Right lobe of liver (tissue), 6 donors: ENCODE results near the gene TEX22. TPM values are rescaled to one million over a fixed set of nuclear protein-coding genes. Genes with fewer than 3 reads are reported as not detected.

Experiments
- ATAC-seq, 4 donors: fragments of 200-7000 bp; cut with Tn5 transposase; one replicate each; pipeline ENCODE4 v1.9.1; 2020; ENCODE audit warnings: mild to moderate bottlenecking in 4 of 4, moderate library complexity in 4 of 4
- DNase-seq, 3 donors: peaks; one replicate each; pipeline ENCODE4 v3.0.0-alpha.2; 2020
- H3K27ac ChIP-seq, 3 donors: fragments of 200-600 bp; one replicate each; pipeline ENCODE4 v1.8.0; 2022
- H3K27me3 ChIP-seq, 2 donors: fragments of 200-600 bp; one replicate each; pipeline ENCODE4 v1.8.0; 2022
- H3K36me3 ChIP-seq, 4 donors: fragments of 200-600 bp; sonication (generic) in 1 of 4; one replicate each; pipeline versions ENCODE4 v1.5.1 to v1.8.0; 2017 to 2022; ENCODE audit warnings: control low read depth in 1 of 4
- H3K4me1 ChIP-seq, 4 donors: fragments of 200-600 bp; sonication (generic) in 1 of 4; one replicate each; pipeline versions ENCODE4 v1.5.1 to v1.8.0; 2017 to 2022; ENCODE audit warnings: control low read depth in 1 of 4
- H3K4me3 ChIP-seq, 3 donors: fragments of 200-600 bp; one replicate each; pipeline ENCODE4 v1.8.0; 2022
- H3K9me3 ChIP-seq, 4 donors: fragments of 200-600 bp; sonication (generic) in 1 of 4; one replicate each; pipeline versions ENCODE4 v1.5.1 to v1.8.0; 2017 to 2022; ENCODE audit warnings: control low read depth in 1 of 4
- POLR2A ChIP-seq: fragments of 450-650 bp; IDR thresholded peaks from one replicate; pipeline ENCODE4 v1.6.1; 2017; ENCODE audit warnings: antibody characterized with exemption, mild to moderate bottlenecking
- WGBS: methylation state at CpG from one replicate; pipeline ENCODE4 v1.1.6; 2018; ENCODE audit warnings: low coverage, low lambda C conversion rate; ENCODE audit not compliant: insufficient coverage; ENCODE audit errors: missing lambda C conversion rate; 5-methylcytosine and 5-hydroxymethylcytosine counted together
- intact Hi-C, 2 donors: fragments of 100-400 bp; cut with DNase I; formaldehyde crosslinking; loops; one replicate each; pipeline versions ENCODE4 v1.11.2 to v1.14.1; 2022
- total RNA-seq, 6 experiments: library from RNA; depleted of rRNA in 2 of 6; stranded (reverse); fragments of >200 nt in 2 of 6; fragmentation: NEBNext Ultra II Directional in 3 of 6; extraction: Animal tissue kit (Norgen Biotek cat#: 25700) in 3 of 6; gene quantifications; one replicate each; pipeline versions ENCODE4 v1.1.0 to v1.2.4, GENCODE V29; 2016 to 2023
- TF ChIP-seq, protein P1 (sequence below), 4 donors: fragments of 200-600 bp in 3 of 4; fragments of 450-650 bp in 1 of 4; IDR thresholded peaks; one replicate each; pipeline versions ENCODE4 v1.5.1 to v1.8.0; 2016 to 2022; ENCODE audit warnings: antibody characterized with exemption in 4 of 4, mild to moderate bottlenecking in 2 of 4
- donor health status: DM: no; HTN: yes; CAD: no.
- donor health status: DM: no; HTN: no; CAD: no.
- donor health status: DM: no; HTN: no; CAD: no.
- donor health status: DM: no; HTN: yes; CAD: no.
- donor health status: DM: no; HTN: yes; CAD: no.

The TEX22 gene
- total RNA-seq, 6 experiments from 2014 or later: 0.07 to 0.44 (median 0.35) TPM; not detected in 3

DNA sequence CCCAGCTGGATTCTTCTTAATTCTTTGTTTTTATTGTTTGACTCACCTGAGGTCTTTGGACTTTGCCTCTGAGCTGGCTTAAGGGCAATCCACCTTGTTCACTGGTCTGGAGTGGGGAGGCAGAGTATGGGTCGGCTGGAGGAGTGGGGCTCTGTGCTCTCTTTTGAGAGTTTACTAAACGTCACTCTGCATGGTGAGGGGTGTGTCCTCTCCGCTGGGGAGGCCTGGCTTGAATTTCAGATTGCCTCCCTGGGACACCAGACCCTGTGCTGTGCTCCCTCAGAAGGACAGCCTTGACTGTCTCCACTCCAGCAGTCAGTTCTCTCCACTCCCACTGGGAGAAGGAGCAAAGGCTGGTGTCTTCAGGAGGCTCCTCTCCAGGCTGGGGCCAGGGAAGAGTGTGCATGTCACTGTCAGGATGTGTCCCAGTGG lies 19.4 kb downstream of the TEX22 start:
- peaks cover 0 to 25% (median 3%) of the 10 kb centered on the region in 4 donors for H3K4me1 ChIP-seq
- no peaks in the 10 kb centered on the region for H3K36me3 ChIP-seq
- DNase-seq (no peak), ATAC-seq (no peak)
- 40% methylated on average over 1 of the region's 3 CpGs for WGBS
- intact Hi-C loops: no loop called here
- no peaks in the 10 kb centered on the region for H3K9me3 ChIP-seq
- no peak overlapping the region for H3K27ac ChIP-seq
- no peaks in the 10 kb centered on the region for H3K27me3 ChIP-seq
- TF ChIP-seq POLR2A: no peak
- TF ChIP-seq, protein P1, sequence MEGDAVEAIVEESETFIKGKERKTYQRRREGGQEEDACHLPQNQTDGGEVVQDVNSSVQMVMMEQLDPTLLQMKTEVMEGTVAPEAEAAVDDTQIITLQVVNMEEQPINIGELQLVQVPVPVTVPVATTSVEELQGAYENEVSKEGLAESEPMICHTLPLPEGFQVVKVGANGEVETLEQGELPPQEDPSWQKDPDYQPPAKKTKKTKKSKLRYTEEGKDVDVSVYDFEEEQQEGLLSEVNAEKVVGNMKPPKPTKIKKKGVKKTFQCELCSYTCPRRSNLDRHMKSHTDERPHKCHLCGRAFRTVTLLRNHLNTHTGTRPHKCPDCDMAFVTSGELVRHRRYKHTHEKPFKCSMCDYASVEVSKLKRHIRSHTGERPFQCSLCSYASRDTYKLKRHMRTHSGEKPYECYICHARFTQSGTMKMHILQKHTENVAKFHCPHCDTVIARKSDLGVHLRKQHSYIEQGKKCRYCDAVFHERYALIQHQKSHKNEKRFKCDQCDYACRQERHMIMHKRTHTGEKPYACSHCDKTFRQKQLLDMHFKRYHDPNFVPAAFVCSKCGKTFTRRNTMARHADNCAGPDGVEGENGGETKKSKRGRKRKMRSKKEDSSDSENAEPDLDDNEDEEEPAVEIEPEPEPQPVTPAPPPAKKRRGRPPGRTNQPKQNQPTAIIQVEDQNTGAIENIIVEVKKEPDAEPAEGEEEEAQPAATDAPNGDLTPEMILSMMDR (IDR thresholded peaks at IDR 0.05): no peak
- H3K4me3 ChIP-seq: no peak overlapping the region

DNA sequence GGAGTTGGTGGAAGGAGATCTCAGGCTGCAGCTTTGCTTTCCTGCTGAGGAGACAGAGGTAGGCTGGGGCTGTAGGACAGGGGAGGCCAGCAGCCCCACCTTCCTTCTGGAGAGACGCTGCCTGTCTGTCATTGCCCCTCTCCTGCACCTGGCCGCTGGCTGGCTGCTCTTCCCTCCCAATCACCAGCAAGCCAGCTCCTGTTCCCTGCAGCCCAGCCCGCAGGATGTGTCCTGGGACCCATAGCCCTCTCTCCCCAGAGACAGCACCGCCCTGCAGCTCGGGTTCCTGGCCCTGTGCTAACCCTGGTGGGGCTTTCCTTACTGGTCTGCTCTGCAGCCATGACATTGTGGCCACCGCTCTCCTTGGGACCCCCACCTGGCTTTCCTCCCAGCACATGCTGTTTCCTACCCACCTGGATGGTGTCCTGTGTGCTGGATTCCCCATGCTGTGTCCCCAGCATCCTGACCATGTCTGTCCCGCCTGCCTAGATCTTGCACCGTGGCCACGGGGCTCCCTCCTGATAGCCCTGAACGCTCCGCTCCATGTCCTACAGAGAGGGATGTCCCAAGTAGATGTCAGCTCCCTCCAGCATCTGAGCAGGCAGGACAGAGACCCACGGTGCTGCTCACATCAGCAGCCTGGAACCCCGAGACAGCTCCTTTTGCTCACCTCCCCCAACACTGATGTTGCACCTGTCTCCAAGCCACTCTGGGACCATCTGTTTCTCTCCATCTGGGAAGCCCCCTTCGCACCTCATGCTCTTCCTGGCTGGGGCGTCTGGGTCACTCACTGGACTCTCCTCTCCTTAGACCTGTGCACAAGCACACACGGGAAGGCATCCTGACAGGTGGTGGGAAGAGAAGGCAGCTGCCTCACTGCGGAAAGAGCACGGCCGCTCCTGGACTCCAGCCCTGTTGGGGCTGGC lies 20.2 kb downstream of the TEX22 start:
- Histone ChIP-seq H3K4me3 (peak overlapping the region; percentile 60 to 74 (median 69)), H3K9me3 (no peaks in the 10 kb centered on the region), H3K4me1 (peaks cover 0 to 26% (median 3%) of the 10 kb centered on the region in 4 donors), H3K27ac (peak overlapping the region in 1 of 3 donors; percentile 73), H3K27me3 (no peaks in the 10 kb centered on the region), H3K36me3 (no peaks in the 10 kb centered on the region)
- ATAC-seq: no peak
- no peak for TF ChIP-seq POLR2A
- TF ChIP-seq, protein P1 (IDR thresholded peaks at IDR 0.05): no peak
- DNase-seq: no peak
- WGBS: 100% methylated on average over 5 of the region's 19 CpGs
- intact Hi-C loops: no loop called here

DNA sequence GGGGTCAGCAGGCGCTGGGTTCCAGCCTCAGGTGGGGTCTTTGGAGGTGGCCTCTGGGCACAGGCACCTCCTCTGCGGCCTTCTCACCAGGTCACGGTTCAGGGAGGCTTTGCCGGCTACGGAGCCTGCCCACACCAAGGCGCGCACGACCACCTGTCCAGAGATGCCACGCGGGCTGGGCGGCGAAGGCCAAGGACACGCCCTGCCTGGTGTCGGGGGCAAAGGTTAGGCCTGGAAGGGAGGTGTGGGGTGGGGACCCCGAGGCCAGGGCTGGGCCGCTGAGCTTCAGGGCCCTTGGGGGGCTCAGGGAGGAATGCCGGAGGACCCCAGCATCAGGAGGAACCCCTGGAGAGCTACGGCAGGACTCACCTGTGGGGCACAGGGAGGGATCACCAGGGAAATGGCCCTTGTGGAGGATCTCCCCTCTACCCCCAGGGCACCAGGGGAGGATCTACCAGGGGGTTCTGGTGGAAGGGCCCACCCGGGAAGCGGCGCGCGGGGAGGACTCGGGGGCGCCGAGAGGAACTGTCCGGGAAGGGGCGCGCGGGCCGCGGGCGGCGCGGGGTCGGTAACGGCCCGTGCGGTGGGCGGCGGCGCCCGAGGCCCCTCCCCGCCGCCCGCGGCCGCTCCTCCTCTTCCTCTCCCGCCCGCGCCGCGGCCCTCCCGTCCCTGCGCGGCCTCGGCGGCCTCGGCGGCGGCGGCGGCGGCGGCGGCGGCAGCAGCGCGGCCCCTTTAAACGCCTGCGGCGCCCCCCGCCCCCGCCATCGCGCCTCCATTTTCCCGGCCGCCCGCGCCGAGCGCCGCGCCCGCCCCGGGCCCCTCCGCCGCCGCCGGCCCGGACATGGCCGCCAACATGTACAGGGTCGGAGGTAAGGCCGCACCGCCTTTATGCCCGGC lies 21.1 kb downstream of the TEX22 start, which contains the start of gene MTA1:
Gene MTA1 (plus strand): TSS at position 633 of the 897 bp plus-strand sequence. CDS start 209 bp downstream, at position 842.
- no CpG with 5 or more reads among the region's 96 CpGs for WGBS
- intact Hi-C loops: no loop called here
- ATAC-seq (peak; percentile 75 to 83 (median 80)), DNase-seq (peak in 1 of 3 donors; percentile 57)
- Histone ChIP-seq H3K9me3 (no peaks in the 10 kb centered on the region), H3K4me1 (peaks cover 0 to 25% (median 3%) of the 10 kb centered on the region in 4 donors), H3K4me3 (peak within 1 kb of the TSS; percentile 60 to 74 (median 69)), H3K27me3 (no peaks in the 10 kb centered on the region), H3K27ac (peak within 1 kb of the TSS; percentile 33 to 73 (median 60)), H3K36me3 (no peaks in the 10 kb centered on the region)
- TF ChIP-seq, protein P1 (IDR thresholded peaks at IDR 0.05): no peak
- peak; percentile 44 for TF ChIP-seq POLR2A
